Activated CD8-positive, alpha-beta T cell treated with anti-CD3 and anti-CD28 coated beads, Interleukin-2, amount 10 ng/mL, durations not matched to agents 7 days and 5 days (primary cell): ENCODE measurements around the gene CIAPIN1. TPM values are rescaled to one million over a fixed set of nuclear protein-coding genes. Genes with fewer than 3 reads are reported as not detected.

Experiments used
- ATAC-seq: fragments of 150-1000 bp; cut with Tn5 transposase; one replicate; pipeline ENCODE4 v1.10.0; 2021; ENCODE audit warnings: moderate library complexity
- CTCF ChIA-PET: fragments of 350-600 bp; sonication (Branson Sonifier 250); formaldehyde crosslinking; loops from one replicate; lab custom pipeline; 2021; ENCODE audit warnings: antibody characterized with exemption; lab: Charles Lee
- POLR2A ChIA-PET: fragments of 350-600 bp; sonication (Branson Sonifier 250); formaldehyde crosslinking; loops from one replicate; lab custom pipeline; 2021; ENCODE audit warnings: antibody characterized with exemption; lab: Charles Lee
- DNase-seq: peaks from one replicate; pipeline ENCODE4 v3.0.0-alpha.2; 2020
- H3K27ac Mint-ChIP-seq: one replicate; pipeline ENCODE4 v1.8.0; 2021; ENCODE audit warnings: mild to moderate bottlenecking, mixed read lengths
- H3K27me3 Mint-ChIP-seq: one replicate; pipeline ENCODE4 v1.8.0; 2021; ENCODE audit warnings: low read depth, mixed read lengths
- H3K36me3 Mint-ChIP-seq: one replicate; pipeline ENCODE4 v1.8.0; 2021; ENCODE audit warnings: low read depth, mixed read lengths
- H3K4me1 Mint-ChIP-seq: one replicate; pipeline ENCODE4 v1.8.0; 2021; ENCODE audit warnings: low read depth, mixed read lengths
- H3K4me3 Mint-ChIP-seq: one replicate; pipeline ENCODE4 v1.8.0; 2021; ENCODE audit warnings: mild to moderate bottlenecking, mixed read lengths
- H3K9me3 Mint-ChIP-seq: one replicate; pipeline ENCODE4 v1.8.0; 2022; ENCODE audit warnings: mixed read lengths; ENCODE audit not compliant: insufficient read depth
- total RNA-seq, 2 experiments: library from RNA; stranded (reverse); gene quantifications; one replicate each; pipeline ENCODE4 v1.2.3, GENCODE V29; 2021

Gene CIAPIN1
- total RNA-seq, 2 experiments from 2014 or later, result 47.8 to 53.8 TPM

DNA sequence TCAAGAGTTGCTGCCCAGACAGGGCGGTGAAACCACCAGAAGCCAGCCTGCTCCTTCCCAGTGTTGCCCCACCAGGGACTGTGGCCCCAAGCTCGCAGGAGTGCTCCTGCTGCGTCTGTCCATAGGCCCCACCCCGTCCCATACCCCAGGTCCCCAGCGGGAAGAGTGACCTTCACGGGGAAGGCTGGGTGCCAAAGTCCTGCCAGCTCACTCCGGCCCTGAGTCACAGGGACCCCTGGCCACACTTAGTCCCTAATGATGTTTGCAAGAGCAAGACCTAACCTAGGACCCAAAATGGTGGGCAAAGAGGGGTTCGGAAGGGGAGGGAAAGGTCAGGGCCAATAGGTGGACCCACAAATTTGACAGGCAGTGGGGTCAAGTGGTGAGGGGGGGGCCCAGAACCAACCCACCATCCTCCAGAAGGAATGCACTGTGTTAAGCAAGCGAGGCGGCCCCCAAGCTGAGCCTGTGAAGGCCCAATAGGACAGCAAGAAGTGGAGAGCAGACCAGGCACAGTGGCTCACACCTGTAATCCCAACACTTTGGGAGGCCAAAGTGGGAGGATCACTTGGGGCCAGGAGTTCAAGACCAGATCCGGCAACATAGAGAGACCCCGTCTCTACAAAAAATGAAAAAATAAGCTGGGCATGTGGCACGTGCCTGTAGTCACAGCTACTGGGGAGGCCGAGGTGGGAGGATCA, 35.8 kb upstream of the CIAPIN1 start:
- CTCF ChIA-PET, result interaction anchor here (0.9 to 1.5 kb wide), 4 partner anchors 8 to 65 kb away, joined by 3 to 5 read pairs (median 4); no protein-coding TSS in a partner anchor
- no peak overlapping the region for H3K27ac Mint-ChIP-seq
- POLR2A ChIA-PET, result no interaction called here
- H3K4me1 Mint-ChIP-seq, result peaks cover 16% of the 10 kb centered on the region
- ATAC-seq (no peak), DNase-seq (no peak)
- H3K9me3 Mint-ChIP-seq, result no peaks in the 10 kb centered on the region
- no peak overlapping the region for H3K4me3 Mint-ChIP-seq
- H3K36me3 Mint-ChIP-seq, result peaks cover 2% of the 10 kb centered on the region
- no peaks in the 10 kb centered on the region for H3K27me3 Mint-ChIP-seq

DNA sequence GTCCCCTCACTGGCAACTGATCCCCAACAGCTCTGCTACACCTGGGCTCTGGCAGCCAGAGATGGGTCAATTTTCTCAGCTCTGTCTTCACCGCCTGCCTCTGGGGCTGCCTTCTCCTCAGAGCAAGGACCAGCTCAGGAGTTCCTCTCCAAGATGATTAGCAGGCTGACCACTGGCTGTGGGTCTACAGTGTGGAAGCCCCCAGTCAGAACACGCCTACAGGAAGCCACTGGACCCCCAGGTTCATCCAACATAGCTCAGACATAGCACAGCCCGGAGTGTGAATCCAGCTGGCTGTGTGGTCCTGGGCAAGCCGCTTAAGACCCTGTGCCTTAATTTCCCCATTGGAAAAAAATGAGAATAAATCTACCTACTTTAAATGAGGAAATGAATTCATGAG, 34.2 kb upstream of the CIAPIN1 start:
- ChIA-PET CTCF (interaction anchor here (1.1 to 1.6 kb wide), 3 partner anchors 19 to 40 kb away, joined by 4 to 5 read pairs (median 4); partner anchors contain the start of gene POLR2C), POLR2A (interaction anchor here (1.3 kb wide), 1 partner anchor 19 kb away, joined by 4 read pairs; the partner anchor contains the start of gene POLR2C)
- ATAC-seq (no peak), DNase-seq (no peak)
- no peak overlapping the region for H3K27ac Mint-ChIP-seq
- no peaks in the 10 kb centered on the region for H3K9me3 Mint-ChIP-seq
- peaks cover 2% of the 10 kb centered on the region for H3K36me3 Mint-ChIP-seq
- H3K27me3 Mint-ChIP-seq, result no peaks in the 10 kb centered on the region
- H3K4me3 Mint-ChIP-seq, result no peak overlapping the region
- H3K4me1 Mint-ChIP-seq, result peaks cover 13% of the 10 kb centered on the region

DNA sequence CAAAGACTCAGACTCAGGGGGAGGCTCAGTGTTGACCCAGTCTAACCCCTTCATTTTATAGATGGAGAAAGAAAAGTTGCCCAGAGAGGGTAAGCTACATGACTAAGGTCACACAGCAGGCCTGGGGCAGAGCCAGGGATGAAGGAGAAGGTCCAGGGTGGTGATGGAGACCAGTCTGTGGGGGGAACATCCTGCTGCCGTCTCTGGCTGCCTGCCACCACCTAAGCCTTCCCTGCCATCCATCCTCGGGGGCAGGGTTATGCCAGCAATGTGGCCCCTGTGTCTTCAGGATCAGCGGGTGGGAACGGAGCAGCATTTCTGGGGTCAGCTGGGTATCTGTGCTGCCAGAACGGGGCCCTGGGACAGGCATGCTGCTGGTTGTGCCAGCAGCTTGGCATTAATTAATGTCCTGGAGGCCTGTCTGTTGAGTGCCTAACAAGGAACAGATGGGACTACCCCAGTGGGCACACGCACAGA, 33.6 kb upstream of the CIAPIN1 start:
- Mint-ChIP-seq H3K36me3 (peaks cover 2% of the 10 kb centered on the region), H3K27me3 (no peaks in the 10 kb centered on the region), H3K4me3 (no peak overlapping the region), H3K27ac (no peak overlapping the region), H3K4me1 (peaks cover 17% of the 10 kb centered on the region), H3K9me3 (no peaks in the 10 kb centered on the region)
- DNase-seq, result no peak
- ChIA-PET CTCF (interaction anchor here (1.1 to 1.7 kb wide), 3 partner anchors 18 to 39 kb away, joined by 4 to 5 read pairs (median 5); partner anchors contain the start of gene POLR2C), POLR2A (interaction anchor here (1.3 kb wide), 1 partner anchor 18 kb away, joined by 4 read pairs; the partner anchor contains the start of gene POLR2C)
- ATAC-seq, result no peak

DNA sequence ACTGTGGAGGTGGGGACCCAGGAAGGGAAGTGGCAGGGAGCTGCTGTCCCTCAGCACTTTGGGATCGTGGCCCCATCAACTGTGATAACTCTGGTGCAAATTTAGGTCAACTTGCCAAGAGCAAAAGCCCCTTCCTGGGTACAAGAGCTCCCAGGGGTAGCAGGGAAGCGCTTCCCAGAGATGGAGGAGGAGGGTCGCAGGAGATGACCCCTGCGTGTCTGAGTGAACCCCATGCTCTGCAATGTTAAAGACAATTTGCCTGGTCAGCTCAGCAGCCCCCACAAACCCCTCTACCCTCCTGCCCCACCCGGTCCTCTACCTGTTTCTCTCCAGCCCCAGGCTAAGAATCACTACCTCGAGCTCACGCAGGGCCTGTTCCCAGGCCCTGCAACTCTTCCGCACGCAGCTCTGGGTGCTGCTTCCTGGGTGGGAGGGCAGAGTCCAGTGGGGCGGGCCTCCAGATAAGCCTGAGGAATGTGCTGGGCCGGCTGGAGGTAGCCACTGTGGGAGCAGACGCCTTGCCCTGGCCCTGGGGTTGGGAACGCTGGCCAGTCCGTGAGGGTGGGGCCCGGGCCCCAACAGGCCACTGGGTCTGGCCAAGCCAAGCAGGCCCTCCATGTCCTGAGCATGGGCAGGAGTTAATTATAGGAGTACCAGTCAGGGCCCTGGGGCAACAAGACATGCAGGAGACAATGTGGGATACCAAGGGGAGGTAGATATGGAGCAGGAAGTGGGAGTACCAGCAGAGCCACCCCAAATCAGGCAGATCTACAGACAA, 33.0 kb upstream of the CIAPIN1 start:
- POLR2A ChIA-PET, result interaction anchor here (1.3 kb wide), 1 partner anchor 18 kb away, joined by 4 read pairs; the partner anchor contains the start of gene POLR2C

DNA sequence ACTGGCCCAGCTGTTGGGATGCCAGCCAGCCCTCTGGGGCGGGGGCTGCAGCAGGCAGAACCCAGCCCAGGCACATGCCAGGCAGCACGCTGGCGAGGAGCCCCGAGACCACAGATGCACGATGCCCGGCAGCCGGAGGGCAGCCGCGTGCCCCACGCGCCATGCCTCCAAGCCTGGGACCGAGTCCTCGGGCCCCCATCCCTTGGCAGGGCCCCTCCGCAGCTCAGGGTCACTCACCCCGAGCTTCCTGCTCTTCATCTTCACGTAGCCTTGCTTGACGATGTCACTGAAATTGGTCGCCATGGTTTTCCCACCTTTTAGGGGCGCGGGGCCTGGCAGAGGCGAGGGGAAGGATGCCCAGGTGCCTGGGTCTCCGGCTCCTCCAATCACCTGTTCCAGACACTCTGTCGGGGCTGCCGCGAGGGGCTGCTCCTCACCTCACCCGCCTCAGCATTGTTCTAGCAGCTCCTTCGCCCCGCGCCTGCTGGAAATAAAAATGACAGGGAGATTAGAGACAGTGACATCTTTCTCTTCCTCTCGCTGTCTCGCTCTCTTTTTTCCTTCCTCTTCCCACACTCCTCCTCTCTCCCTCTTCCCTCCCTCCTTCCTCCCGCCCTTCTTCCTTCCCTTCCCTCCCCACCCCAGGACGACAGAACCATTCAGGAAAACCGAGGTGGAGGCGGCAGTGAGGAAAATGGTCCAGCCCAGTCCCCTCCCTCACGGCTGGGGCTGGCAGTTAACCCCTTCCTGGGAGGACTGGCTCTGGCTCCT, 32.2 kb upstream of the CIAPIN1 start:
- CTCF ChIA-PET, result interaction anchor here (1.7 kb wide), 1 partner anchor 17 kb away, joined by 5 read pairs; the partner anchor contains the start of gene POLR2C
- Mint-ChIP-seq H3K27ac (peak overlapping the region; percentile 37), H3K27me3 (no peaks in the 10 kb centered on the region), H3K9me3 (no peaks in the 10 kb centered on the region), H3K36me3 (peaks cover 2% of the 10 kb centered on the region), H3K4me3 (no peak overlapping the region), H3K4me1 (peaks cover 22% of the 10 kb centered on the region)
- DNase-seq, result no peak
- no peak for ATAC-seq
- POLR2A ChIA-PET, result interaction anchor here (1.5 kb wide), 1 partner anchor 17 kb away, joined by 5 read pairs; the partner anchor contains the start of gene POLR2C

More for the DNA sequence above, 33.0 kb upstream of the CIAPIN1 start:
- ATAC-seq (no peak), DNase-seq (no peak)
- H3K27ac Mint-ChIP-seq, result no peak overlapping the region
- no peaks in the 10 kb centered on the region for H3K27me3 Mint-ChIP-seq
- H3K36me3 Mint-ChIP-seq, result peaks cover 2% of the 10 kb centered on the region
- H3K4me3 Mint-ChIP-seq, result no peak overlapping the region
- CTCF ChIA-PET, result interaction anchor here (1.6 to 1.7 kb wide), 2 partner anchors 18 to 40 kb away, joined by 5 read pairs; partner anchors contain the start of gene POLR2C
- peaks cover 18% of the 10 kb centered on the region for H3K4me1 Mint-ChIP-seq
- H3K9me3 Mint-ChIP-seq, result no peaks in the 10 kb centered on the region

DNA sequence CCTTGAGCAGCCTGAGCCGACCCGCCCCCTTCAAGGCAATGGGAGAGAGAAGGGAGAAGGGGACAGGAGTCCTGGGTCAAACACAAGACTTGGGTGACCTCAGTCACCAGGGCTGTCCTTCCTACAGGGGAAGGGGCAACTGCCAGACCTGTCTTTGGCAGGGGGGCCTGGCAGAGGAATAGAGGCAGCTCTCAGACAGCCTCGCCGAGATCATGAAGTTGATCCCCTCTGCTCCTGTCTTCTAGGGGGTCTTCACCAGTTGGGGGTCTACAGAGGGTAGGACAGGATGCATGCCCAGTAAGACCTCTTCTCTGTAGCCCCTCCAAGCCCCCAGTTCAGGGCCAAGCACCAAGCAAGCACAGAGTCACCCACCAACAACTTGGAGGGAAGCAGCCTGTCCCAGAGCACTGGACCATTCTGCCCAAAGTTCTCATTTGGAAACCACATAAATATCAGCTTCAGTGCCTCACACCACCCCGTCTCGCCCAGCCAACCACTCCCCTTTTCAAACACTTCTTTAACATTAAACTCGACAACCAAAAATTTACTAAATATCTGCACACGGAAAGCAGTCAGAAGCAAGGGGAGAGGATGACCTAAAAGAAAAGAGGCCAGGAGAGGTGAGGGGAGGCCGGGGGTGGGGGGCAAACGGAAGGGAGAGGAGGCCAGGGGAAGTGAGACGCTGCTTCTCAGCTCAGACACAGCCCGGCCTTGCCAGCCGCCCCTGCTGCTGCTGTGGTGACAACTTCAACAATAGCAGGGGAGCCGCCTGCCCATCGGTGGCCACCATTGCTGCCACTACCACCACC, 31.4 kb upstream of the CIAPIN1 start:
- POLR2A ChIA-PET, result interaction anchor here (1.5 kb wide), 1 partner anchor 16 kb away, joined by 5 read pairs; the partner anchor contains the start of gene POLR2C
- Mint-ChIP-seq H3K27ac (no peak overlapping the region), H3K4me1 (peaks cover 22% of the 10 kb centered on the region)

DNA sequence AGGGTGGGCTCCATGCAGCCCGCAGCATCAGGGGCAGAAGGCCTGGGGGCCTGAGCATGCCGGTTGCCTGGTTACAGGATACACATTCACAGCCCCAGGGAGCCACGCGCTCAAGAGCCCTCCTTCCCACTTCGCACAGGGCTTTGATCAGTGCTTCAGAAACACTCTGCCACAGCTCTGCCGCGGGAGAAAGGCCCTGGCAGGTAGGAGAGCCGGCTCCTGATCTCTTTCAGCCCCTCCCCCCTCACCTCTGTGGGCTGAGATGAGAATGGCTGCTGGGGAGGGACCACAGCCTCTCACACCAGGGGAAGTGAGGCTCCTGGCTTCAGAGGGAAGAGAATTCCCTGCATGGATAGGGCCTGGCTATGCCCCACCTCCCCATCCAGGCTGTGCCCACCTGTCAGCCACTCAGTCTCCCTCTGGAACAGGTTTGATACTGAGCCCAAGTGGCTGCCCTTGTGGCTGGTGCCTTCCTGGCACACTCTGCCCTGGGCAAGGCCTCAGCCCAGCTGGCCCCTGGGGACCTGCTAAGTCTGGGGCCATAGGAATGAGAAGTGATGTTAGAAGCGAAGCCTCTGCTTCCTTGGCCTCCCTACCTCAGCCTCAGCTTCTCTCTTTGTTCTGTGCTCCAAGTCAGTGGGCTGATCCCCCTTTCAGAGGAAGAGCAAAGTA, 30.5 kb upstream of the CIAPIN1 start:
- DNase-seq (no peak), ATAC-seq (no peak)
- ChIA-PET POLR2A (interaction anchor here (1.5 kb wide), 1 partner anchor 15 kb away, joined by 5 read pairs; the partner anchor contains the start of gene POLR2C), CTCF (interaction anchor here (5.1 kb wide), 1 partner anchor 16 kb away, joined by 28 read pairs; the partner anchor contains the start of gene POLR2C)
- peaks cover 24% of the 10 kb centered on the region for H3K4me1 Mint-ChIP-seq
- no peak overlapping the region for H3K27ac Mint-ChIP-seq
- no peak overlapping the region for H3K4me3 Mint-ChIP-seq
- H3K36me3 Mint-ChIP-seq, result peaks cover 2% of the 10 kb centered on the region
- H3K9me3 Mint-ChIP-seq, result no peaks in the 10 kb centered on the region
- no peaks in the 10 kb centered on the region for H3K27me3 Mint-ChIP-seq

More for the DNA sequence above, 31.4 kb upstream of the CIAPIN1 start:
- Mint-ChIP-seq H3K27me3 (no peaks in the 10 kb centered on the region), H3K4me3 (no peak overlapping the region), H3K9me3 (no peaks in the 10 kb centered on the region), H3K36me3 (peaks cover 2% of the 10 kb centered on the region)
- ATAC-seq (no peak), DNase-seq (no peak)
- CTCF ChIA-PET, result interaction anchor here (1.7 kb wide), 1 partner anchor 16 kb away, joined by 5 read pairs; the partner anchor contains the start of gene POLR2C

DNA sequence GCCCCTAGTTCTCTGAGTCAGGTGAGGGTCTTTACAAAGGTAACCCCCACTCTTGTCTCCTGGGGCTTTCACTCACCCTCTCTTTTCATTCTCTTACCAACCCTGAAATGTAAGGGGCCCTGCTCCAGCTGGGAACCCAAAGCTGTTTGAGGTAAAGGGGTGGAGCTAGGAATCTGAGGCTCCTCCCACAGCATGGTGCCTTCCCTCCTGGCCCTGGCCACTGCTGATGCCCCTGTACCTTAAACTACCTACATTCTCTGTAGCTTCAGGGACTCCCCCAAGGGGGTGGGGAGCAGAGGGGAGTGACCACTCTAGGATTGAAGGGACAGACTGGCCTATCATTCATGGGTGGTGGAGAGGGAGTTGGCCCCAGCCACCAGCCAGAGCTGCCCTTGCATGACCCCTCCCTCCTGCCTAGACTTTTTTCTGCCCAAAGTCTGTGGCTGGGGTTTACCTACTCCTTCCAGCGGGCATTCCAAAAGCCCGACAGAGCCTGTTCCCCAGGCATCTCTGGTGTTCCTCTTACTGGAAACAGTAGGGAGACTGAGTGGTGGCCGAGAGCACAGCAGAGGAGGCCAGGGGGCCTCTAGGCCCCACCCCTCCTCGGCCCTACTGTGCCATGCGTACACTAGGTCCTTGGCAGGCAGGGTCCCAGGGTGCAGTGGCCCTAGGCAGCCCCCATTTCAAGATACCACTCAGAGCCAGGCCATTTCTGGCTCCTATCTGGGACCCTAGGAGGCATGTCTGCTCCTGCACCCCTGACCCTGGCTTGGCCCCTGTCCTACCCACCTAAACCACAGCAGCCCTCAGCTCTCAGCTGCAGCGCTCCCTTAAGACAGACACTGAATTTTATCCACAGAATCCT, 29.6 kb upstream of the CIAPIN1 start:
- no peak overlapping the region for H3K4me3 Mint-ChIP-seq
- peaks cover 31% of the 10 kb centered on the region for H3K4me1 Mint-ChIP-seq
- ATAC-seq, result no peak
- no peaks in the 10 kb centered on the region for H3K27me3 Mint-ChIP-seq
- no peak for DNase-seq
- POLR2A ChIA-PET, result interaction anchor here (1.3 to 3.3 kb wide), 2 partner anchors 13 to 15 kb away, joined by 4 to 14 read pairs; partner anchors contain the start of gene POLR2C
- CTCF ChIA-PET, result interaction anchor here (0.7 to 5.1 kb wide), 5 partner anchors 11 to 58 kb away, joined by 3 to 28 read pairs (median 23); partner anchors contain the start of genes DOK4 and POLR2C
- peaks cover 6% of the 10 kb centered on the region for H3K36me3 Mint-ChIP-seq
- H3K9me3 Mint-ChIP-seq, result no peaks in the 10 kb centered on the region
- H3K27ac Mint-ChIP-seq, result peak overlapping the region; percentile 68

DNA sequence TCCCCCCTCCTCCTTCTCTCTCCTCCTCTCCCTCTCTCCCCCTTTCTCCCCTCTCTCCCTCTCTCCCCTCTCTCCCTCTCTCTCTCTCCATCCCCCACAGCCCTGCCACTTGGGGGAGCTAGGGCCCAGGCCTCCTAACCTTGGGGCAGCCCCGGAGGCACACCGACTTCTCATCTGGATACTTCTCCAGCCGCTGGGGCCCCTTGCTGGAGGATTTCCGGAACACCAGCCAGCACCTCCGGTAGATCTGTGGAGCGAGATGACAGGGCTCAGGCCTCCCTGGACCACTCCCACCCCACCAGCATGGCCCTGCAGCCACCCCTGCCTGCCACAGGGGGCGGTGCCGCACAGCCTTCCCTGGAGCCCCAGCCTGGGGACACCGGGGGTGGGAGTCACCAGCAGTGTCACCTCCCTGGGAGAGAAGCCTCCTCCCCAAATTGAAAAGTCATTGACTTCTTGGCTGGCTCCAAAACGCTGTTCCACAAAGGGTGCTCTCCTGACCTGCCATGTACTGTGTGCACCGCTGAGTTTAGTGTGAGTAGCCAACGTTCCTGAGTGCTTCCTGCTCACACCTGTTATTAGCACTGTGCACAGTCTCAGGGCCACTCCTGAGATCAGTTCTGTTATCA, 28.6 kb upstream of the CIAPIN1 start:
- H3K27ac Mint-ChIP-seq, result peak overlapping the region; percentile 68
- H3K36me3 Mint-ChIP-seq, result peaks cover 7% of the 10 kb centered on the region
- no peaks in the 10 kb centered on the region for H3K27me3 Mint-ChIP-seq
- H3K4me3 Mint-ChIP-seq, result peak overlapping the region; percentile 34
- ChIA-PET CTCF (interaction anchor here (1.0 to 5.1 kb wide), 11 partner anchors 8 to 101 kb away, joined by 4 to 28 read pairs (median 12); partner anchors contain the start of genes DOK4 and POLR2C), POLR2A (interaction anchor here (1.3 to 3.3 kb wide), 2 partner anchors 12 to 14 kb away, joined by 4 to 14 read pairs; partner anchors contain the start of gene POLR2C)
- ATAC-seq (peak; percentile 98), DNase-seq (peak; percentile 90)
- H3K4me1 Mint-ChIP-seq, result peaks cover 31% of the 10 kb centered on the region
- no peaks in the 10 kb centered on the region for H3K9me3 Mint-ChIP-seq
